ENCODE results near the gene KLHL29.

Gene KLHL29

DNA sequence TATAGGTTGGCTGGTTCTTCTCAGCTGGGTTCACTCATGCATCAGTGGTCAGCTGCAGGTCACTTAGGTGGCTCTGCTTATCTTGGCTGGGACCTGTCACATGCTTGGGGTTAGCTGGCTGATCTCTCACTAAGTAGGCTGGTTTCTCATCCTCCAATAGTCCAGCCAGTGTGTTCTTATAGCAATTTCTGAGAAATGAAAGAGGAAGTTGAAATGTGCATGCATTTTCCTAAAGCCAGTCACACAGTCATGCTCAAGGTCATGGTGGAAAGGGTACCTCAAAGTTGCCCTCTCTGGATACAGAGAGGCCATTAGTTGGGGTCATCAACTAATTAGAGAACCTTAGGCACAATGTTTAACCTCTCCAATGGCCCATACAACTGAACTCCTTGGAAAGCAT, 64.4 kb downstream of the KLHL29 start:
- no peak for TF ChIP-seq TCF12 (IDR thresholded peaks at IDR 0.05; ENCODE audit: low read depth)
- TF ChIP-seq MAX (IDR thresholded peaks at IDR 0.05): no peak
- TF ChIP-seq, protein P1, sequence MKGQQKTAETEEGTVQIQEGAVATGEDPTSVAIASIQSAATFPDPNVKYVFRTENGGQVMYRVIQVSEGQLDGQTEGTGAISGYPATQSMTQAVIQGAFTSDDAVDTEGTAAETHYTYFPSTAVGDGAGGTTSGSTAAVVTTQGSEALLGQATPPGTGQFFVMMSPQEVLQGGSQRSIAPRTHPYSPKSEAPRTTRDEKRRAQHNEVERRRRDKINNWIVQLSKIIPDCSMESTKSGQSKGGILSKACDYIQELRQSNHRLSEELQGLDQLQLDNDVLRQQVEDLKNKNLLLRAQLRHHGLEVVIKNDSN (IDR thresholded peaks at IDR 0.05): no peak
- TF ChIP-seq, protein P2, sequence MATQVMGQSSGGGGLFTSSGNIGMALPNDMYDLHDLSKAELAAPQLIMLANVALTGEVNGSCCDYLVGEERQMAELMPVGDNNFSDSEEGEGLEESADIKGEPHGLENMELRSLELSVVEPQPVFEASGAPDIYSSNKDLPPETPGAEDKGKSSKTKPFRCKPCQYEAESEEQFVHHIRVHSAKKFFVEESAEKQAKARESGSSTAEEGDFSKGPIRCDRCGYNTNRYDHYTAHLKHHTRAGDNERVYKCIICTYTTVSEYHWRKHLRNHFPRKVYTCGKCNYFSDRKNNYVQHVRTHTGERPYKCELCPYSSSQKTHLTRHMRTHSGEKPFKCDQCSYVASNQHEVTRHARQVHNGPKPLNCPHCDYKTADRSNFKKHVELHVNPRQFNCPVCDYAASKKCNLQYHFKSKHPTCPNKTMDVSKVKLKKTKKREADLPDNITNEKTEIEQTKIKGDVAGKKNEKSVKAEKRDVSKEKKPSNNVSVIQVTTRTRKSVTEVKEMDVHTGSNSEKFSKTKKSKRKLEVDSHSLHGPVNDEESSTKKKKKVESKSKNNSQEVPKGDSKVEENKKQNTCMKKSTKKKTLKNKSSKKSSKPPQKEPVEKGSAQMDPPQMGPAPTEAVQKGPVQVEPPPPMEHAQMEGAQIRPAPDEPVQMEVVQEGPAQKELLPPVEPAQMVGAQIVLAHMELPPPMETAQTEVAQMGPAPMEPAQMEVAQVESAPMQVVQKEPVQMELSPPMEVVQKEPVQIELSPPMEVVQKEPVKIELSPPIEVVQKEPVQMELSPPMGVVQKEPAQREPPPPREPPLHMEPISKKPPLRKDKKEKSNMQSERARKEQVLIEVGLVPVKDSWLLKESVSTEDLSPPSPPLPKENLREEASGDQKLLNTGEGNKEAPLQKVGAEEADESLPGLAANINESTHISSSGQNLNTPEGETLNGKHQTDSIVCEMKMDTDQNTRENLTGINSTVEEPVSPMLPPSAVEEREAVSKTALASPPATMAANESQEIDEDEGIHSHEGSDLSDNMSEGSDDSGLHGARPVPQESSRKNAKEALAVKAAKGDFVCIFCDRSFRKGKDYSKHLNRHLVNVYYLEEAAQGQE (IDR thresholded peaks at IDR 0.05; ENCODE audit: low read depth): no peak
- TF ChIP-seq YY1 (IDR thresholded peaks at IDR 0.05; ENCODE audit: low read depth): no peak
- TF ChIP-seq FOXM1 (IDR thresholded peaks at IDR 0.05; ENCODE audit: borderline replicate concordance, low read depth): no peak

- TF ChIP-seq MAX (IDR thresholded peaks at IDR 0.05) (no peak), ZBTB7A (IDR thresholded peaks at IDR 0.05; ENCODE audit: low read depth) (no peak), CREB1 (IDR thresholded peaks at IDR 0.05; ENCODE audit: low read depth) (no peak), TAF1 (IDR thresholded peaks at IDR 0.05; ENCODE audit: low read depth) (no peak), EGR1 (IDR thresholded peaks at IDR 0.05) (no peak)
Measured at GRCh38 chr2:23449831-23450331, 64.9 kb downstream of the KLHL29 start.

- TF ChIP-seq MAX (IDR thresholded peaks at IDR 0.05) (no peak), NFIC (IDR thresholded peaks at IDR 0.05) (no peak), FOXM1 (IDR thresholded peaks at IDR 0.05; ENCODE audit: borderline replicate concordance, low read depth) (no peak), TCF12 (IDR thresholded peaks at IDR 0.05; ENCODE audit: low read depth) (no peak), EP300 (IDR thresholded peaks at IDR 0.05; ENCODE audit: borderline replicate concordance) (no peak), TEAD4 (IDR thresholded peaks at IDR 0.05) (no peak), CEBPB (IDR thresholded peaks at IDR 0.05) (no peak), EGR1 (IDR thresholded peaks at IDR 0.05) (no peak), YY1 (IDR thresholded peaks at IDR 0.05; ENCODE audit: low read depth) (no peak), TAF1 (IDR thresholded peaks at IDR 0.05; ENCODE audit: low read depth) (no peak)
Measured at GRCh38 chr2:23452372-23452771, 67.4 kb downstream of the KLHL29 start.

DNA sequence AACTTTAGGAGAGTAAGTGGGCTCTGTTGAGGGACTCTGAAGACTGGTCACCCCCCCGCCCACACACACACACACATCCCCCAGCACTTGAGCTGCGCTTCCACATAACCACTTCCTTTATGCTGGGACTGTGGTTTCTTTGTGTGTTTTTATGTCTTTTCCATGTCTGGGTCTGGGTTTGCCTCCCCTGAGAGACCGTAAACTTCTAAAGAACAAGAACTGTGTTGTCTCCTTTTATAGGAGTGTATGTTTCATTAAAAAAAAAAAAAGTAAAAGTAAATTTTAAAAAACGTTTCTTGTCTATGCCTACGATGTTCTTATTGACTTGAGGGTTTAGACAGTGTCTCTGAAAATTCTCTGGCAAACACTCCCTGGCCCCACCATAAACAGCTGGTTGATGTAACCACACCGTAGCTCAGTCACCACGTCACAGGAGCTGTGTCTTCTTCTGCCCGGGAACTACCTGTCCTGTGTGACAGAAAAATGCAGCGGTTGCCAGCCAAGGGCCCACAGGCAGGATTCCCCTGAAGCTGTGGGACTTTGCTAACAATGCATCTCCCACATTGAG, 68.0 kb downstream of the KLHL29 start:
- TF ChIP-seq TAF1 (IDR thresholded peaks at IDR 0.05; ENCODE audit: low read depth) (no peak), TCF12 (IDR thresholded peaks at IDR 0.05; ENCODE audit: low read depth) (no peak), EGR1 (IDR thresholded peaks at IDR 0.05) (no peak), TEAD4 (IDR thresholded peaks at IDR 0.05) (no peak), CEBPB (IDR thresholded peaks at IDR 0.05) (no peak), CREB1 (IDR thresholded peaks at IDR 0.05; ENCODE audit: low read depth) (no peak), EP300 (IDR thresholded peaks at IDR 0.05; ENCODE audit: borderline replicate concordance) (no peak), MAX (IDR thresholded peaks at IDR 0.05) (no peak), YY1 (IDR thresholded peaks at IDR 0.05; ENCODE audit: low read depth) (no peak), RAD21 (IDR thresholded peaks at IDR 0.05; ENCODE audit: low read depth) (no peak), NFIC (IDR thresholded peaks at IDR 0.05) (no peak), FOXM1 (IDR thresholded peaks at IDR 0.05; ENCODE audit: borderline replicate concordance, low read depth) (no peak), ZBTB7A (IDR thresholded peaks at IDR 0.05; ENCODE audit: low read depth) (no peak)
- TF ChIP-seq, protein P2 (IDR thresholded peaks at IDR 0.05; ENCODE audit: low read depth): no peak
- TF ChIP-seq, protein P1 (IDR thresholded peaks at IDR 0.05): no peak

DNA sequence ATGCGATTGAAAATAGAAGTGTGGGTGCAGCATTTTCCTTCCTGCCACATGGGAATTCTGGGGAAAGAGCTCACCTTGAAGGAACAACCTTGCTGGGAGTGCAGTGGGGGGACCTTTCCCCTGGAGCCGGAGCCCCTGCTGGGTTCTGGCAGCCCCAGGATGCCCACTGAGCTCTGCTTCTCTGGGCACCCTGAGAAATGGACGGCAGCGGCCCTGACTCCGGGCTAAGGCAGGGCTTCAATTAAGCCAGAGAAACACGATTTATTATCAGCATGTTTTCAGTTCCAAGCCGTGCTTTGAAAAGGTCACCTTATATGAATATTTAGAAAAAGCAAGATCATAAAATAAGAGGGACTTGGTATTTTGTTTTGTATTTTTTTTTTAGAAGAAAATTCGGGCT, 68.5 kb downstream of the KLHL29 start:
- TF ChIP-seq CREB1 (IDR thresholded peaks at IDR 0.05; ENCODE audit: low read depth): no peak
- TF ChIP-seq CEBPB (IDR thresholded peaks at IDR 0.05): no peak
- TF ChIP-seq TEAD4 (IDR thresholded peaks at IDR 0.05): no peak
- TF ChIP-seq, protein P1 (IDR thresholded peaks at IDR 0.05): no peak
- no peak for TF ChIP-seq FOXM1 (IDR thresholded peaks at IDR 0.05; ENCODE audit: borderline replicate concordance, low read depth)
- TF ChIP-seq MAX (IDR thresholded peaks at IDR 0.05): no peak

Measured in Ishikawa (cell line).